GM12801 (cell line): Measurements from ENCODE around the gene TASP1.

Experiments used
- TF ChIP-seq, protein P1 (sequence below): IDR thresholded peaks from one replicate; pipeline ENCODE4 v1.5.1; 2011; ENCODE audit warnings: control low read depth; ENCODE audit not compliant: insufficient read length; ENCODE audit errors: extremely low read depth

Gene TASP1

DNA sequence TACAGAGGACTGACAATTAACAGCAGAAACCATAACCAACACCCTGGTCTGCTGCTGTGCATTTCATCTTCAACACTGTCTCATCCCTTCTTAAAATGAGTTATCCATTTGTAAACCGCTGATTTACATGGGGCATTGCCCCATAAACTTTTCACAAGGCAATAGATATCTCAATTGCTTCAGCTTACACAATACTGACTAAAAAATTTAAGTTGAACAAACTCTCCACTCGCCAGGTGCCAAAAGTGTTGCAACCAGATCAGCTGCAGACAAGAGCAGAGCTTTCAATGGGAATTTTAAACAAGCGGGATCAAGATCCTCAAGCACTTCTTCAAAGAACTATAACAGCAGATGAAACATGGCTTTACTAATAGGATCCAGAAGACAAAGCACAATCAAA is 183.0 kb downstream of the TASP1 start:
- TF ChIP-seq, protein P1, sequence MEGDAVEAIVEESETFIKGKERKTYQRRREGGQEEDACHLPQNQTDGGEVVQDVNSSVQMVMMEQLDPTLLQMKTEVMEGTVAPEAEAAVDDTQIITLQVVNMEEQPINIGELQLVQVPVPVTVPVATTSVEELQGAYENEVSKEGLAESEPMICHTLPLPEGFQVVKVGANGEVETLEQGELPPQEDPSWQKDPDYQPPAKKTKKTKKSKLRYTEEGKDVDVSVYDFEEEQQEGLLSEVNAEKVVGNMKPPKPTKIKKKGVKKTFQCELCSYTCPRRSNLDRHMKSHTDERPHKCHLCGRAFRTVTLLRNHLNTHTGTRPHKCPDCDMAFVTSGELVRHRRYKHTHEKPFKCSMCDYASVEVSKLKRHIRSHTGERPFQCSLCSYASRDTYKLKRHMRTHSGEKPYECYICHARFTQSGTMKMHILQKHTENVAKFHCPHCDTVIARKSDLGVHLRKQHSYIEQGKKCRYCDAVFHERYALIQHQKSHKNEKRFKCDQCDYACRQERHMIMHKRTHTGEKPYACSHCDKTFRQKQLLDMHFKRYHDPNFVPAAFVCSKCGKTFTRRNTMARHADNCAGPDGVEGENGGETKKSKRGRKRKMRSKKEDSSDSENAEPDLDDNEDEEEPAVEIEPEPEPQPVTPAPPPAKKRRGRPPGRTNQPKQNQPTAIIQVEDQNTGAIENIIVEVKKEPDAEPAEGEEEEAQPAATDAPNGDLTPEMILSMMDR, result no peak

DNA sequence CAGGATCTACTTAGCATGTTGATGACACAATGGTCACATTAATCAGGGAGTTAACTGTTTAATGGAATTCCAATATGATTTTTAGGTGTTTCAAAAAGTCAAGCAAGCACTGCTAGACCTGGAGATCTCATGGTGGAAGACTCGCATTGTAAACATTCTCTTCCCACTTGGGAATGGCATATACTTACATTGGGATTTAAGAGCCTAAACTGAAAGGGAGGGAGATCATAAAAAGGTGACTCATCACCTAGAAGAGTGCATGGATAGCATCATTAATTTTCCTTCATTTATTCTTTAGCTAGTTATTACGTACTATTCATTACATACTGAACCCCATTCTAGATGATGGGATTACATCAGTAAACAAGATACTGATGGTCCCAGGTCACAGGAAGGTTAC is 185.4 kb downstream of the TASP1 start:
- TF ChIP-seq, protein P1, result no peak

DNA sequence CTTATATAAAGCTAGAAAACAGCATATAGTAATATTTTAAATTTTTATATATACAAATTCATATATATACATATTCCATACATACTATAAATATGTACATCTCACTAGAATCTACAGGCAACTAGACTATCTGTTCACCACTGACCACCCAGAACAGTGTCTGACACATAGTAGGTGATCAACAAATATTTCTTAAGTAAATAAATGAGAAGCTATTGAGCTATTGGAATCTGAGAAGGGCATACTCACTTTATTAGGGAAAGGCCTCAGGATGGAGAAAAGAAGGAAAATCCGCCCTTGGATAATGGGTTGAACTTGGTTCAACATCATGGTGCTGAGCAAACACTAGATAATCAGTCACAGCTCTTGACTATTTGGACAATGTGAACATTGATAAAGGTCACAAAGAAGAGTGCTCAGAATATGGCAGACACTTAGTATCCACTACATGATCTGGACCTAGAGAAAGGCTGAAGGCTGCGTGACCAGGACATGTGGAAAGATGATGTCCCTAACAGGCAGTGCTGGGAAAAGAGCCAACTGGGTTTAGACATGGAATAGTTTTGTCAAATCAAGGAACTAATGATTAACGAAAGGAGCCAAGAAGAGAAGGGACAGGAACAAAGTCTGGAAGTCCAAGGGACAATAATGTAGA is 186.1 kb downstream of the TASP1 start:
- TF ChIP-seq, protein P1, result no peak

DNA sequence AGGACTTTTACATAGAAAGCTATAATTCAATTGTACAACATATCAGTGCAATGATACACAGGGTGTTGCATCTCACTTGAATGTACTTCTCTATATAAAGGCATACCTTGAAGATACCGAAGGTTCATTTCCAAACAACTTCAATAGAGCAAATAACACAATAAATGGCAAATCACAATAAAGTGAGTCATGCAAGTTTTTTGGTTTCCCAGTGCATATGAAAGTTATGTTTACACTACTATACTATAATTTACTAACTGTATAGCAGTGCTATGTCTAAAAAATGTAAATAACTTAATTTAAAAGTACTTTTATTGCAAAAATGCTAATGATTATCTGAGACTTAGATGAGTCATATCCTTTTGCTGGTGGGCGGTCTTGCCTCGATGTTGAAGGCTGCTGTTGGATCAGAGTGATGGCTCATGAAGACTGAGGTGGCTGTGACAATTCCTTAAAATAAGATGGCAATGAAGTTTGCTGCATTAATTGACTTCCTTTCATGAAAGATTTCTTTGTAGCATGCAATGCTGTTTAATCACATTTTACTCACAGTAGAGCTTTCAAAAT is 188.8 kb downstream of the TASP1 start:
- TF ChIP-seq, protein P1, result no peak

DNA sequence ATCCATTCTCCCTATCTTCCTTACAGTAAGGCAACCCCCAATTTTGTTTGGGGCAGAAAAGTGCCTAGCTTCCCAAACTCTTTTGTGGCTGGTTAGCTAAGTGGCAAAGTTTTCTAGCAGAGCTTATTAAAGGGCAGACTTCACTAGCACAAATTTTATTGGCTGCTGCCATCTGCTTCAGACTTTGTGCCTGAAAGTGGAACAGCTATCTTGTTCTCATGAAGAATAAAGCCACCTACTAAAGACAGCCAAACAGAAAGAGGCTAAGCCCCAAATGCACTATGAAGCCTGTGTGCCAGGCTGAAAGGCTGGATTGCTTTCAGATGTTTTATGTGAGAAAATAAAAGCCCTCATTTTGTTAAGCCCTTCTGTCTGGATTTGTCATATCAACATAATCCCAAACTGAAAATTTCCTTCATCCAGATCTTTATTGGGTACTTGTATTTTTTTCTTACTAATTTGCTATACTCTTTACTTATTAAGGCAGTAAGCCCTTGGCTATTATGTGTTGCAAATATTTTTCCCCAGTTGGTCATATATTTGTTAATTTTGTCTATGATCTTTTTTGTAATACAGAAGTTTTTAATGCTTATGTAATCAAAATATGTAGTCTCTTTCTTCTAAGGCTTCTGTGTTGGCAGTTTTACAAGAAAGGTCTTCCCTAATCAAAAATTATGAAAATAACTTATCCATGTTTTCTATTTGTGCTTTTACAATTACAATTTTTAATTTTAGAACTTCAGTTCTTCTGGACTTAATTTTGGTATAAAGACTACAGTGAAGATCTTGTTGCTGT is 191.1 kb downstream of the TASP1 start:
- TF ChIP-seq, protein P1, result no peak

DNA sequence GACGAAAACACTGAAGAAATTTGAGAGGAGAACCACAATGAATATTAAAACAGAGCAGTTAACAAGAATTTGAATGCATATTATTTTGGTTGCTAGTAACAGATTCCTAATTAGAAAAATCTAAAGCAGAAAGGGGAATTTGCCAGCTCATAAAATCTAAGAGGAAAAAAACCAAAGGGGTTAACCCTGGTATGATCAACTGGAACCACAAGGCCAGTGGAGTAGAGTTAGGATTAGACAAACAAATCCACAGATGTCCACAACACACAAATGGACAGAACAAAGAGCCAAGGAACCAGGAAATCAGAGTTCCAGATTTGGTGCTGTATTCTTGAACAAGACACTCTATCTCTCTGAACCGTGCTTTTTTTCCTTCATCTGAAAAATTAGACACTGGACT is 195.0 kb downstream of the TASP1 start:
- TF ChIP-seq, protein P1, result no peak

DNA sequence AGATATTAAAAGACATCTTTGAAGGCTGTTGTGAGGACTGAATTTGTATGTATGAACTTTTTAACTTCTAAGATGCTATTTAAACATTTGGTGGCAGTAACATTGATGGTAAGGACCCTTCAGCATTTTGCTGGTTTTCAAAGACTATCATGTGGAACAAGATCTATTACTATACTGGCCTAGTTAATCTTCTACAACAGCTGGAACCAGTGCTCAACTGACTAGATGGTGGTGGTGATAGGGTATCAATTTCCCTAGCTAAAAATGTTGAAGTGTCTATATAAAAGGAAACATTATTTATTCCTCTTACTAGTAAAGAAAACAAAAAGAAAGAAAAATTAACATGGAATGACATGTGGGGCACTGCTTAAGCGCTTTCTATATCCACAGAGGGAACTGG is 195.7 kb downstream of the TASP1 start:
- TF ChIP-seq, protein P1, result no peak
